Liver (tissue), 3 donors: ENCODE measurements around the gene TSPYL6.

ENCODE experiments used
- EGR1 ChIP-seq, 2 donors: IDR thresholded peaks; 2 replicates each; pipeline ENCODE4 v1.6.1; 2016 to 2018; ENCODE audit warnings: antibody characterized with exemption in 2 of 2, low read depth in 2 of 2
- GABPA ChIP-seq, 2 donors: IDR thresholded peaks in 1 of 2; conservative IDR thresholded peaks in 1 of 2; 2 replicates each; pipeline ENCODE4 v1.6.1; 2016; ENCODE audit warnings: antibody characterized with exemption in 2 of 2, mild to moderate bottlenecking in 1 of 2, moderate library complexity in 1 of 2
- JUND ChIP-seq, 2 donors: IDR thresholded peaks; 2 replicates each; pipeline ENCODE4 v1.6.1; 2016; ENCODE audit warnings: antibody characterized with exemption in 2 of 2
- NR2F2 ChIP-seq: IDR thresholded peaks from 2 replicates; pipeline ENCODE4 v1.6.1; 2016; ENCODE audit warnings: antibody characterized with exemption
- RAD21 ChIP-seq, 2 donors: IDR thresholded peaks; 2 replicates each; pipeline ENCODE4 v1.6.1; 2016; ENCODE audit warnings: antibody characterized with exemption in 2 of 2, mild to moderate bottlenecking in 2 of 2
- TAF1 ChIP-seq: conservative IDR thresholded peaks from 2 replicates; pipeline ENCODE4 v1.6.1; 2016; ENCODE audit warnings: antibody characterized with exemption, mild to moderate bottlenecking
- YY1 ChIP-seq: IDR thresholded peaks from 2 replicates; pipeline ENCODE4 v1.6.1; 2016; ENCODE audit warnings: antibody characterized with exemption, mild to moderate bottlenecking
- TF ChIP-seq, protein P1 (sequence below): fragments of 150-350 bp; IDR thresholded peaks from 2 replicates; pipeline ENCODE4 v1.5.1; 2017; ENCODE audit warnings: improper control_type of control experiment, low read depth, low read length; ENCODE audit not compliant: missing input control
- TF ChIP-seq, protein P2 (sequence below): IDR thresholded peaks from 2 replicates; pipeline ENCODE4 v1.6.1; 2016; ENCODE audit warnings: antibody characterized with exemption, mild to moderate bottlenecking
- donor health status: healthy.
- donor health status: healthy.

DNA sequence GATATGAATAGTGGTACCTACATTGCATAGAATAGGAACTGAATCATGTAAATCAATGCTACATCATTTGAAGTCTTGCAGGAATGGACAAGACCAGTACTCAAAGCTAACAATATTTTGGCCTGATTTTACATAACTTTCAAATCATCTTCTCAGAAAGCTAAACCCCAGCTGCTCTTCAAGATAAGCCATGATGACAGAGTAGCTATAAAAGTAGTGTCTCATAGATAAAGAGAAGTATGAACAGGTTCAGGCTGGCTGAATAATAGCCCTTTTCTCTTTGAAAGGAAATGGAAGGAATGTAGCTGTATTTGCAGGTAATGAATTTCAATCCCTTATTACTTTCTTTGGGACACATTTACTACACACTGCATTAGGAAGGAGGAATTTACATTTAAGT lies 28.2 kb downstream of the TSPYL6 start:
- TF ChIP-seq NR2F2 (no peak), YY1 (no peak), GABPA (IDR thresholded peaks at IDR 0.05 in 1 of 2, conservative IDR thresholded peaks at IDR 0.05 in 1 of 2) (no peak), JUND (IDR thresholded peaks at IDR 0.05) (no peak), EGR1 (IDR thresholded peaks at IDR 0.05; ENCODE audit: low read depth in 2 of 2) (no peak), TAF1 (no peak), RAD21 (IDR thresholded peaks at IDR 0.05) (no peak)
- TF ChIP-seq, protein P1, sequence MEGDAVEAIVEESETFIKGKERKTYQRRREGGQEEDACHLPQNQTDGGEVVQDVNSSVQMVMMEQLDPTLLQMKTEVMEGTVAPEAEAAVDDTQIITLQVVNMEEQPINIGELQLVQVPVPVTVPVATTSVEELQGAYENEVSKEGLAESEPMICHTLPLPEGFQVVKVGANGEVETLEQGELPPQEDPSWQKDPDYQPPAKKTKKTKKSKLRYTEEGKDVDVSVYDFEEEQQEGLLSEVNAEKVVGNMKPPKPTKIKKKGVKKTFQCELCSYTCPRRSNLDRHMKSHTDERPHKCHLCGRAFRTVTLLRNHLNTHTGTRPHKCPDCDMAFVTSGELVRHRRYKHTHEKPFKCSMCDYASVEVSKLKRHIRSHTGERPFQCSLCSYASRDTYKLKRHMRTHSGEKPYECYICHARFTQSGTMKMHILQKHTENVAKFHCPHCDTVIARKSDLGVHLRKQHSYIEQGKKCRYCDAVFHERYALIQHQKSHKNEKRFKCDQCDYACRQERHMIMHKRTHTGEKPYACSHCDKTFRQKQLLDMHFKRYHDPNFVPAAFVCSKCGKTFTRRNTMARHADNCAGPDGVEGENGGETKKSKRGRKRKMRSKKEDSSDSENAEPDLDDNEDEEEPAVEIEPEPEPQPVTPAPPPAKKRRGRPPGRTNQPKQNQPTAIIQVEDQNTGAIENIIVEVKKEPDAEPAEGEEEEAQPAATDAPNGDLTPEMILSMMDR: no peak
- TF ChIP-seq, protein P2, sequence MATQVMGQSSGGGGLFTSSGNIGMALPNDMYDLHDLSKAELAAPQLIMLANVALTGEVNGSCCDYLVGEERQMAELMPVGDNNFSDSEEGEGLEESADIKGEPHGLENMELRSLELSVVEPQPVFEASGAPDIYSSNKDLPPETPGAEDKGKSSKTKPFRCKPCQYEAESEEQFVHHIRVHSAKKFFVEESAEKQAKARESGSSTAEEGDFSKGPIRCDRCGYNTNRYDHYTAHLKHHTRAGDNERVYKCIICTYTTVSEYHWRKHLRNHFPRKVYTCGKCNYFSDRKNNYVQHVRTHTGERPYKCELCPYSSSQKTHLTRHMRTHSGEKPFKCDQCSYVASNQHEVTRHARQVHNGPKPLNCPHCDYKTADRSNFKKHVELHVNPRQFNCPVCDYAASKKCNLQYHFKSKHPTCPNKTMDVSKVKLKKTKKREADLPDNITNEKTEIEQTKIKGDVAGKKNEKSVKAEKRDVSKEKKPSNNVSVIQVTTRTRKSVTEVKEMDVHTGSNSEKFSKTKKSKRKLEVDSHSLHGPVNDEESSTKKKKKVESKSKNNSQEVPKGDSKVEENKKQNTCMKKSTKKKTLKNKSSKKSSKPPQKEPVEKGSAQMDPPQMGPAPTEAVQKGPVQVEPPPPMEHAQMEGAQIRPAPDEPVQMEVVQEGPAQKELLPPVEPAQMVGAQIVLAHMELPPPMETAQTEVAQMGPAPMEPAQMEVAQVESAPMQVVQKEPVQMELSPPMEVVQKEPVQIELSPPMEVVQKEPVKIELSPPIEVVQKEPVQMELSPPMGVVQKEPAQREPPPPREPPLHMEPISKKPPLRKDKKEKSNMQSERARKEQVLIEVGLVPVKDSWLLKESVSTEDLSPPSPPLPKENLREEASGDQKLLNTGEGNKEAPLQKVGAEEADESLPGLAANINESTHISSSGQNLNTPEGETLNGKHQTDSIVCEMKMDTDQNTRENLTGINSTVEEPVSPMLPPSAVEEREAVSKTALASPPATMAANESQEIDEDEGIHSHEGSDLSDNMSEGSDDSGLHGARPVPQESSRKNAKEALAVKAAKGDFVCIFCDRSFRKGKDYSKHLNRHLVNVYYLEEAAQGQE: no peak
